HEK293T (cell line): ENCODE data around the gene PRKD2.
"Not testable (repeated sequence)": the region's sequence is repeated elsewhere in the genome, so short reads cannot be mapped to it uniquely, and the experiment has no call there.

Experiments
- CTCF ChIA-PET: fragments of 350-600 bp; formaldehyde crosslinking; extraction: SDS; loops from one replicate; lab custom pipeline; 2021; ENCODE audit warnings: antibody characterized with exemption, inconsistent platforms; lab: Yijun Ruan, JAX
- POLR2A ChIA-PET: fragments of 350-600 bp; formaldehyde crosslinking; extraction: SDS; loops from one replicate; lab custom pipeline; 2020; ENCODE audit warnings: antibody characterized with exemption, inconsistent platforms; lab: Yijun Ruan, JAX
- DNase-seq: peaks from one replicate; pipeline ENCODE4 v3.0.0; 2012; ENCODE audit warnings: mixed read lengths; ENCODE audit errors: extremely low spot score
- ARNT ChIP-seq: fragments of 450-650 bp; IDR thresholded peaks from 2 replicates; pipeline ENCODE4 v1.6.1; 2017; ENCODE audit warnings: mild to moderate bottlenecking
- BHLHE40 ChIP-seq: fragments of 450-650 bp; IDR thresholded peaks from 2 replicates; pipeline ENCODE4 v1.6.1; 2016; ENCODE audit warnings: mild to moderate bottlenecking, moderate library complexity, borderline replicate concordance
- CTBP1 ChIP-seq: fragments of 450-650 bp; IDR thresholded peaks from 2 replicates; pipeline ENCODE4 v1.6.1; 2016; ENCODE audit warnings: borderline replicate concordance
- ELF4 ChIP-seq: fragments of 450-650 bp; IDR thresholded peaks from 2 replicates; pipeline ENCODE4 v1.6.1; 2017; ENCODE audit warnings: antibody characterized with exemption
- FOXA1 ChIP-seq: fragments of 450-650 bp; IDR thresholded peaks from 2 replicates; pipeline ENCODE4 v1.6.1; 2016; ENCODE audit warnings: mild to moderate bottlenecking
- FOXK2 ChIP-seq: fragments of 450-650 bp; IDR thresholded peaks from 2 replicates; pipeline ENCODE4 v1.6.1; 2016; ENCODE audit warnings: mild to moderate bottlenecking
- FOXM1 ChIP-seq: fragments of 450-650 bp; IDR thresholded peaks from 2 replicates; pipeline ENCODE4 v1.6.1; 2017; ENCODE audit warnings: mild to moderate bottlenecking, borderline replicate concordance
- HDGF ChIP-seq: fragments of 450-650 bp; IDR thresholded peaks from 2 replicates; pipeline ENCODE4 v1.6.1; 2017; ENCODE audit warnings: antibody characterized with exemption, borderline replicate concordance
- L3MBTL2 ChIP-seq: fragments of 450-650 bp; conservative IDR thresholded peaks from 2 replicates; pipeline ENCODE4 v1.6.1; 2016; ENCODE audit warnings: mild to moderate bottlenecking
- LEF1 ChIP-seq: fragments of 450-650 bp; IDR thresholded peaks from 2 replicates; pipeline ENCODE4 v1.6.1; 2017; ENCODE audit warnings: mild to moderate bottlenecking, borderline replicate concordance
- NFRKB ChIP-seq: fragments of 450-650 bp; IDR thresholded peaks from 2 replicates; pipeline ENCODE4 v1.6.1; 2016; ENCODE audit warnings: mild to moderate bottlenecking, moderate library complexity
- PKNOX1 ChIP-seq: fragments of 450-650 bp; IDR thresholded peaks from 2 replicates; pipeline ENCODE4 v1.6.1; 2016
- SP1 ChIP-seq: fragments of 450-650 bp; IDR thresholded peaks from 2 replicates; pipeline ENCODE4 v1.6.1; 2017
- SUZ12 ChIP-seq: fragments of 450-650 bp; IDR thresholded peaks from 2 replicates; pipeline ENCODE4 v1.6.1; 2016; ENCODE audit warnings: mild to moderate bottlenecking
- TARDBP ChIP-seq: fragments of 450-650 bp; IDR thresholded peaks from 2 replicates; pipeline ENCODE4 v1.6.1; 2016
- ZNF384 ChIP-seq: fragments of 450-650 bp; IDR thresholded peaks from 2 replicates; pipeline ENCODE4 v1.6.1; 2016

The PRKD2 gene

DNA sequence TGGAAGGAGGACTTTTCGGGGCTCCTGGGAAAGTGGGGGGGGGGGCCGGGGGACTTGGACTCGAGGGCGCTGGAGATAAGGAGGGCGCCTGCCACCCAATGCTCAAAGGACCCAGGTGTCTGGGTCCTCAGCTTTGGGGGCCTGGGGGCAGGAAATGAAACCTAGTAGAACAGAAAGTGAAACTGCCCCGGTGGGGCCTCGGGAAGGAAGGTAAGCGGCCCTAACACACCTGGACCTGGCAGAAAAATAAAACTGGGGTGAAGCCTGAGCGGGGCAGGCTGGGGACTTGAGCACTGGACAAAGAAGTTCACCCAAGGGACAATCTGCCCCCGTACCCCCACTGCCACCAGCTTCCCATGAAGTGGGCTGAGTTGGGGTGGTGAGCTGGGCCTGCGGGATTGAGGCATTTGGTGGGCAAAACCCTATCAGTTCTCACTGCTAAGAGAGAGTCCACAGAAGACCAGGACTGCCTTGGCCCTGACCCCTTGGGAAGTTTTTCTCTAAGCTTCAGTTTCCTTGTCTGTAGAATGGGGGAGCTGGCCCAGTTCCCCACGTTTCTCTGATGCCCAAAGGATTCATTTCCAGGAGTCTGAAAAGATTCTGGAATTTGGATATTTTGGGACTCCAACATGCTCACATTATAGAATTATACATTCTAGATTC, 2.3 kb downstream of the PRKD2 start:
- TF ChIP-seq SUZ12, result no peak
- TF ChIP-seq FOXA1, result no peak
- TF ChIP-seq ARNT, result no peak
- TF ChIP-seq L3MBTL2, result no peak
- TF ChIP-seq CTBP1, result no peak
- no peak for TF ChIP-seq BHLHE40
- TF ChIP-seq FOXM1, result no peak
- no peak for TF ChIP-seq NFRKB
- TF ChIP-seq PKNOX1, result no peak
- TF ChIP-seq TARDBP, result no peak
- no peak for TF ChIP-seq SP1
- no peak for TF ChIP-seq ELF4
- TF ChIP-seq HDGF, result no peak
- TF ChIP-seq LEF1, result no peak
- TF ChIP-seq ZNF384, result no peak
- no peak for TF ChIP-seq FOXK2
- DNase-seq, result no peak
- ChIA-PET POLR2A (interaction anchor here (0.8 kb wide), 1 partner anchor 8 kb away, joined by 3 read pairs; no protein-coding TSS in a partner anchor), CTCF (interaction anchor here (0.6 to 2.0 kb wide), 2 partner anchors 10 to 13 kb away, joined by 3 to 11 read pairs; no protein-coding TSS in a partner anchor)

DNA sequence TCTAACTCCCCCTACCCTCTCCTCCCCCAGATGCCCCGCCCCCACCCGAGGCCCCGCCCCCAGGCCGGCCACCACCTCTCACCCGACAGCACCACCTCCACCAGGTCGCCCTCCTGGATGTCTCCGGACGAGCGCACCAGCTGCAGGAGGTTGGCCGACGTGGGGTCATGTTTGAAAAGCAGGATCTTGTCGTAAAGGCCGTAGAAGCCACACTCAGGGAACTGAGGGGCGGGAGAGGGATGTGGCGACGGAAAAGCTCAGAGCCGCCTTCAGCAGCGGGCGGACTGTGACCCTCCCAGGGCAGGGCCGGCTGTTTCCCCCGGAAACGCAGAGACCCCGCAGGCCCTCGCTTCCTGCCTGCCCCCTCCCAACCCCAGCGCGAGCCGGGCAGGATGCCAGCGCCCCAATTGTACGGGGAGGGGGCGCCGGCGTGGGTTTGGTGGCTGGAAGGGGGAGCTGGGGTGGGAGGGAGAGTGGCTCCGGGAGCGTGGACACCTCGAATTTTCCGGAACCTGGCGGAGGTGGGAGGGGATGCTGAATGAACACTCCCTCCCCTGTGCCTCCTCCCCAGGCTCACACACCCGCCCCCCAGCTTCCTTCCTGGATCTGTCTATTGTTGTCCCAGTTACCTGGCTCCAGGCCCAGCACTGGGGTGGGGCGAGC, 3.0 kb downstream of the PRKD2 start:
- POLR2A ChIA-PET, result interaction anchor here (0.8 kb wide), 1 partner anchor 9 kb away, joined by 3 read pairs; no protein-coding TSS in a partner anchor
- CTCF ChIA-PET, result interaction anchor here (0.6 to 2.0 kb wide), 2 partner anchors 9 to 14 kb away, joined by 3 to 11 read pairs; no protein-coding TSS in a partner anchor
- TF ChIP-seq CTBP1 (no peak), HDGF (no peak), ARNT (no peak), FOXK2 (no peak), BHLHE40 (no peak), FOXM1 (no peak), ELF4 (no peak), LEF1 (no peak), SUZ12 (no peak), ZNF384 (no peak), L3MBTL2 (no peak), PKNOX1 (no peak), FOXA1 (no peak), TARDBP (no peak), SP1 (no peak)
- peak; percentile 63 for DNase-seq

DNA sequence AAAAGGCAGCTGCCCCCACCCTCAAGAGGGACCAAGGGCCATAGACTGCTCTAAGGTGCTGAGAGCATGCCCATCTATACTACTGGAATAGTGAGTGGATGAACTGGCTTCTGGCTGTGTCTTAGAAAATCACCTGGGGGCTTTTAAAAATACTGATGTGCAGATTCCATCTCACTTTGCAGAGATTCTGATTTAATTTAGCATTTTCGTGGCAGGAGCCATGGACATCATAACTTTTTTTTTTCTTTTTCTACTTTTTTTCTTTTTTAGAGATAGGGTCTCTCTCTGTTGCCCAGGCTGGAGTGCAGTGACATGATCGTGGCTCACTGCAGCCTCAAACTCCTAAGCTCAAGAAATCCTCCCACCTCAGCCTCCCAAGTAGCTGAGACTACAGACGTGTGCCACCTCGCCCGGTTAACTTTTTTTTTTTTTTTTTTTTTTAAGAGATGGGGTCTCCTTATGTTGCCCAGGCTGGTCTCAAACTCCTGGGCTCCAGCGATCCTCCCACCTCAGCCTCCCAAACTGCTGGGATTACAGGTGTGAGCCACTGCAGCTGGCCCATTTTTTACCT, 4.1 kb downstream of the PRKD2 start:
- DNase-seq, POLR2A ChIA-PET: not testable (repeated sequence)
- CTCF ChIA-PET, result interaction anchor here (2.0 kb wide), 1 partner anchor 8 kb away, joined by 11 read pairs; no protein-coding TSS in a partner anchor

DNA sequence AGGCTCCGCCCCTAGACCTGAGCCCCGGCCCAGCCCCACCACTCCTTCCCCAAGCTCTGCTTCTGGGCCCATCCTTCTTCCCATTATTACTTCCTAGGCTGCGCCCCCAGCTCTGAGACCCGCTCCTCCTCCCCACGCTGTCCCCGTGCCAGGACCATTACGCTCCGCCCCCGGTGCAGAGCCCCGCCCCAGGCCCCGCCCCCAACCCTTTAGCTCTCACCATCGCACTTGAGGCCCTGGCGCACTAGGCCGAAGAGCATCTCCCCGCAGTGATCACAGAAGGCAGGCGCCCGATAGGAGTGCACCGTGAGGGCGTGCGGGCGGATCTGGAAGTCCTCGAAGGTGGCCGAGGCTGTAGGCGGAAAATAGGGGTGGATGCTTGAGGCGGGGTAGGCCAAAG, 6.2 kb downstream of the PRKD2 start:
- no peak for TF ChIP-seq BHLHE40
- TF ChIP-seq ZNF384, result no peak
- no peak for TF ChIP-seq ARNT
- TF ChIP-seq NFRKB, result no peak
- no peak for TF ChIP-seq TARDBP
- no peak for TF ChIP-seq L3MBTL2
- TF ChIP-seq FOXM1, result no peak
- TF ChIP-seq FOXK2, result no peak
- no peak for TF ChIP-seq LEF1
- no peak for TF ChIP-seq SUZ12
- no peak for TF ChIP-seq ELF4
- TF ChIP-seq HDGF, result no peak
- TF ChIP-seq CTBP1, result no peak
- DNase-seq, result peak; percentile 45
- POLR2A ChIA-PET, result no interaction called here
- CTCF ChIA-PET, result interaction anchor here (0.5 kb wide), 1 partner anchor 13 kb away, joined by 4 read pairs; no protein-coding TSS in a partner anchor

- ChIA-PET POLR2A (no interaction called here), CTCF (interaction anchor here (0.7 to 3.4 kb wide), 9 partner anchors 9 to 106 kb away, joined by 3 to 11 read pairs (median 3); no protein-coding TSS in a partner anchor)
- no peak for TF ChIP-seq L3MBTL2
- no peak for TF ChIP-seq BHLHE40
- no peak for TF ChIP-seq LEF1
- no peak for TF ChIP-seq SP1
- no peak for TF ChIP-seq ELF4
- no peak for TF ChIP-seq FOXA1
- no peak for TF ChIP-seq HDGF
- TF ChIP-seq ZNF384, result no peak
- no peak for TF ChIP-seq NFRKB
These were observed 12.4 kb downstream of the PRKD2 start for GRCh38 chr19:46704379-46705076.

DNA sequence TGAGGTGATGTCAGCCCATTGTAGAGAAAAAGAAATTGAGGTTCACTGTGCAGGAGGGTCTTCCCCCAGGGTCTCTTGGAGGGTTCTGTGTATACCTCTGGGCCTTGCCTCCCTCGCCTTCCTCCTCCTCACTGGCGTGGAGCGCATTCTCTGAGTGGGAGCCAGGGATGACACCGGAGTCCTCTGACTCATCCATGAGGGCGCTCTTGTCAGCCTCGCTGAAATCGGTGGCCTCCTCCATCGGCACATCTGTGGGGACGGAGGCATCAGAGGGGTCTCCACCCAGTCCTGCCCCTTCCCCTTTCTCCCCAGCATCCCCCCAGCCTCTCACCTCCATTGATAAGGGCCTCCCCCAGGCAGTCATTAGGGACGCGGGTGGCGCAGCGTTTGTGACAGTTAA, 16.2 kb downstream of the PRKD2 start:
- ChIA-PET POLR2A (no interaction called here), CTCF (no interaction called here)
- no peak for DNase-seq
- no peak for TF ChIP-seq TARDBP
- no peak for TF ChIP-seq SUZ12
- no peak for TF ChIP-seq FOXM1
- TF ChIP-seq ELF4, result no peak
- TF ChIP-seq ZNF384, result no peak
- TF ChIP-seq FOXA1, result no peak
- no peak for TF ChIP-seq HDGF
- TF ChIP-seq SP1, result no peak
- no peak for TF ChIP-seq LEF1

More at GRCh38 chr19:46704379-46705076, 12.4 kb downstream of the PRKD2 start:
- peak; percentile 86 for DNase-seq
